Stimulated activated CD4-positive, alpha-beta T cell treated with anti-CD3 and anti-CD28 coated beads, Interleukin-1b, Interleukin-23, amount 100 ng/mL, for 48 hours (primary cell): ENCODE results near the gene SPDYE9.
"Not testable (repeated sequence)": the region's sequence is repeated elsewhere in the genome, so short reads cannot be mapped to it uniquely, and the experiment has no call there.

Experiments
- DNase-seq: peaks from one replicate; pipeline ENCODE4 v3.0.0-alpha.2; 2020

The SPDYE9 gene

GRCh38 chr7:73085938-73086337, at the start of gene SPDYE9:
SPDYE9 (minus strand) TSS chr7:73086038; CDS start chr7:73084238, 1,800 bp downstream.
- not testable (repeated sequence) for DNase-seq

GRCh38 chr7:73134866-73135265, 49.0 kb upstream of the SPDYE9 start:
- DNase-seq = not testable (repeated sequence)

- DNase-seq = not testable (repeated sequence)
These were observed 46.9 kb upstream of the SPDYE9 start for GRCh38 chr7:73132651-73133217.

DNA sequence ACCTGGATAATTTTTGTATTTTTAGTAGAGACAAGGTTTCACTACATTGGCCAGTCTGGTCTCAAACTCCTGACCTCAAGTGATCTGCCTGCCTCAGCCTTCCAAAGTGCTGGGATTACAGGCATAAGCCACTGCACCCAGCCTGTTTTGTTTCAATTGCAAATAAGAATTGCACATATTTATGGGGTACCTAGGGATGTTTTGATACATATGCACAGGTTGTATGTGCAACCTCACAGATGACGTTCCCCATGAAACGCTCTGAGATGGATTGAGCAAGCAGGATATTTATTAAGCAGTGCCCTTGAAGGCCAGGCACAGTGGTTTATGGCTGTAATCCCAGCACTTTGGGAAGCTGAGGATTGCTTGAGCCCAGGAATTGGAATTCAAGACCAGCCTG, 44.8 kb upstream of the SPDYE9 start:
- DNase-seq = not testable (repeated sequence)

- DNase-seq = not testable (repeated sequence)
These were observed 38.3 kb upstream of the SPDYE9 start for GRCh38 chr7:73124126-73124525.

DNA sequence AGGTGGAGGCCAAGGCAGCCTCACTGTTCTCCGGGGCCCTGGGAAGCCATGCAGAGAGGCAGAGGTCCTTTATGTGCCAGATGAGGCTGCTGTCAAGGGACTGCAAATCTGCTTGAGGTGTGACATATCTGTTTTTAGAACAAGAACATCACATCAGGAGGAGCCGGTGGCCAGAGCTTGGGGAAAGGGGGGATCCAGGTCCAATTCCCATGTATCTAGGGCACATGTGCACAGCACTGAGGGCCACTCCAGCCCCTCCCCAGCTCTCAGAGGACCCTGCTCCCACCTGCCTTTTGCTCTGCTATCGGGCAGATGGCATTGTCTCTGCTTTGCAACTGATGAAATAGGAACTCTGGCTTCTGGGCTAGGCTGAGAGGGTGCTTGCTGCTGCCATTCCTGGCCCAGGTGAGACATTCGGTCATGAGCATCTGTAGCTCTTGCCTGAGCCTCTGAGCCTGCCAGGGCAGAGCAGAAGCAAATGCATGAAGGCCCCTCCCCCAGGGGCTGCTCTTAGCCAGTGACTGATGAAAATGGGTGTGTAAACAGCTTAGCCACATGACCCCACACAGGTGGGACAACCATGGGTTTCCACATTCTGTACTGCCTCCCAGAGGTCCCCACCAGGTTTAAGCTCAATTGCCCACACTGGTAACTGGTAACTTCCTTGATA, 37.1 kb upstream of the SPDYE9 start:
- not testable (repeated sequence) for DNase-seq

DNA sequence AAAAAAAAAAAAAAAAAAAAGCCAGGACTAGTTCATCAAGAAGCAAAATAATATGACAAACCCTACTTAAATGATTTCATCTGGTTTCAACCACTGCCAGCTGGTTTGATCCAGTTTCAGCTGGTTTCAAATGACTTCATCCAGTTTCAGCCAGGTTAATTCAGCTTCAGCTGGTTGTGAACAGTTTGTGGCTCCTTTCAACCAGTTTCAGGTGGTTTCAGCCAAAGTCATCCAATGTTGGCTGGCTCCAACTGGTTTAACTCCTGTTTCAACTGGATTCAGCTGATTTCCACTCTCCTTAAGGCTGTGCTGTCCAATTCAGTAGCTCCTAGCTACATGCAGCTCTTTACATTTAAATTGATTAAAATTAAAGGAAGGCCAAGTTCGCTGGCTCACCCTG, 32.3 kb upstream of the SPDYE9 start:
- not testable (repeated sequence) for DNase-seq

GRCh38 chr7:73057811-73058210, 28.0 kb downstream of the SPDYE9 start, which contains the start of gene SPDYE11:
SPDYE11 (minus strand) TSS chr7:73057911; CDS start chr7:73056111, 1,800 bp downstream.
- DNase-seq = not testable (repeated sequence)

DNA sequence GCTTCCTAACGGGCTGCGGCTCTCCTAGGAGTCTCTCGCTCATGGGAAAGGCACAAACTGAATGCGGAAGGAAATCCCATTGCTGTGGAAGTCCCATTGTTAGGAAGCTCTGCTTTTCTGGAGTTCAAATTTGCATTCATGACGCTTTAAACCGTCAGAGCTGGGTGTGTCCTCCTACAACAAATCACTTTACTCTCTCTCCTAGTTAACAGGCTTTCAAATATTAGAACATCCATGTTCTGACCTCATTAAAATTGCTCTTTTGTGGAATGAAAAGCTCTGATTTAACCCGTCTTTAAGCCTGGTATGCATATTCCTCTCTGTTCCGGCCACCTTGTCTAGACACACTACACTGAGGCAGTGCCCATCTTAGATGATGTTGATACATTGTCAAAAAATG, 56.2 kb downstream of the SPDYE9 start, which contains the start of gene SPDYE8:
Gene SPDYE8, minus strand, starts transcription at position 101 of the 400 bp plus-strand sequence. CDS start 1,800 bp downstream, outside the sequence.
- not testable (repeated sequence) for DNase-seq
